SH-SY5Y (cell line): ENCODE results near the gene LIMA1.

Experiments used
- GATA2 ChIP-seq: IDR thresholded peaks from 2 replicates; pipeline ENCODE4 v1.6.1; 2011; ENCODE audit warnings: mild to moderate bottlenecking, low read depth, low read length
- GATA3 ChIP-seq: IDR thresholded peaks from 2 replicates; pipeline ENCODE4 v1.6.1; 2011; ENCODE audit warnings: low read depth, mild to moderate bottlenecking, low read length, moderate library complexity

DNA sequence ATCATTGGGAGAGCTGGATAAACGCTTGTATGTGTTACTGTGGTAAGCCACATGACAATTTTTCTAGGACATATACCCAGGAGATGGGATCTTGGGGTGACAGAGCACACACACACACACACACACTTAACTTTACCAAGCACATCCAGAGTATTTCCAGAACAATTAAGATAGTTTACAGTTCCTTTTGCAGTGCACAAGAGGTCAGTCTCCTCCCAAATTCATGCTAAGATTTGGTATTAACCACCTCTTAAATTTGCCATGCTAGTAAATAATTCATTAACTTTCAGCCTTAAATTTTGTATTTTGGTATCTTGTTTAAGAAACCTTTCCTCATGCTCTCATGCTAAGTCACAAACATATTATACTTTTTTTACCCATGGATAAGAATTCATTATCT, 33.9 kb upstream of the LIMA1 start:
- TF ChIP-seq GATA2: no peak
- no peak for TF ChIP-seq GATA3
